Natural killer cell (primary cell): ENCODE data around the gene ANKRD44. TPM values are rescaled to one million over a fixed set of nuclear protein-coding genes. Genes with fewer than 3 reads are reported as not detected.
A peak's percentile ranks its signal among the peaks of the same experiment; 100 is the strongest.

Experiments
- ATAC-seq, 3 donors: fragments of 150-1000 bp in 2 of 3; fragments of 200-7000 bp in 1 of 3; cut with Tn5 transposase; 1 replicate in 1 of 3; 2 replicates in 2 of 3; pipeline ENCODE4 v1.10.0; 2021; ENCODE audit warnings: mild to moderate bottlenecking in 2 of 3, moderate library complexity in 2 of 3
- DNase-seq, 2 donors: peaks; one replicate each; pipeline versions ENCODE4 v3.0.0 to v3.0.0-alpha.2; 2013 to 2021; ENCODE audit warnings: mixed read lengths in 1 of 2
- H3K27ac ChIP-seq: one replicate; pipeline ENCODE4 v1.5.1; 2013; ENCODE audit warnings: mild to moderate bottlenecking, low read length
- H3K27me3 ChIP-seq: one replicate; pipeline ENCODE4 v1.6.1; 2013; ENCODE audit warnings: low read length; ENCODE audit not compliant: control insufficient read depth, insufficient read depth
- H3K36me3 ChIP-seq: one replicate; pipeline ENCODE4 v1.6.1; 2013; ENCODE audit warnings: low read length; ENCODE audit not compliant: control insufficient read depth, insufficient read depth
- H3K4me1 ChIP-seq: one replicate; pipeline ENCODE4 v1.6.1; 2013; ENCODE audit warnings: low read length; ENCODE audit not compliant: control insufficient read depth, insufficient read depth
- H3K4me3 ChIP-seq: one replicate; pipeline ENCODE4 v1.5.1; 2013; ENCODE audit warnings: low read length
- H3K9me3 ChIP-seq: one replicate; pipeline ENCODE4 v1.6.1; 2013; ENCODE audit warnings: low read length; ENCODE audit not compliant: control insufficient read depth, insufficient read depth
- H3K27ac Mint-ChIP-seq, 2 donors: one replicate each; pipeline ENCODE4 v1.8.0; 2022; ENCODE audit warnings: mild to moderate bottlenecking in 2 of 2, mixed read lengths in 2 of 2, moderate library complexity in 1 of 2
- H3K27me3 Mint-ChIP-seq, 2 donors: one replicate each; pipeline ENCODE4 v1.8.0; 2022; ENCODE audit warnings: low read depth in 2 of 2, mixed read lengths in 2 of 2
- H3K36me3 Mint-ChIP-seq: one replicate; pipeline ENCODE4 v1.8.0; 2022; ENCODE audit warnings: mixed read lengths
- H3K4me1 Mint-ChIP-seq, 2 donors: one replicate each; pipeline ENCODE4 v1.8.0; 2022; ENCODE audit warnings: mixed read lengths in 2 of 2
- H3K4me3 Mint-ChIP-seq: one replicate; pipeline ENCODE4 v1.8.0; 2022; ENCODE audit warnings: mild to moderate bottlenecking, moderate library complexity, mixed read lengths
- H3K9me3 Mint-ChIP-seq, 2 donors: one replicate each; pipeline ENCODE4 v1.8.0; 2022; ENCODE audit warnings: mixed read lengths in 2 of 2
- CTCF ChIP-seq: fragments of 200-600 bp; IDR thresholded peaks from one replicate; pipeline ENCODE4 v1.8.0; 2022; ENCODE audit warnings: antibody characterized with exemption
- WGBS: methylation state at CpG from one replicate; pipeline ENCODE4 v1.1.7; 2013; ENCODE audit warnings: missing lambda C conversion rate; ENCODE audit not compliant: insufficient coverage; 5-methylcytosine and 5-hydroxymethylcytosine counted together
- intact Hi-C: fragments of 100-400 bp; cut with micrococcal nuclease; formaldehyde crosslinking; loops from one replicate; pipeline ENCODE4 v1.14.2; 2022
- total RNA-seq, 4 donors: library from RNA; stranded (reverse); fragments of 120-200 nt in 1 of 4; gene quantifications; one replicate each; pipeline versions ENCODE4 v1.2.3 to v1.2.4, GENCODE V29; 2013 to 2022

Gene ANKRD44
- total RNA-seq, 3 donors from 2014 or later (not counting 1 experiment from before 2014, with no cell fraction given) = 252 to 376 (median 311) TPM

DNA sequence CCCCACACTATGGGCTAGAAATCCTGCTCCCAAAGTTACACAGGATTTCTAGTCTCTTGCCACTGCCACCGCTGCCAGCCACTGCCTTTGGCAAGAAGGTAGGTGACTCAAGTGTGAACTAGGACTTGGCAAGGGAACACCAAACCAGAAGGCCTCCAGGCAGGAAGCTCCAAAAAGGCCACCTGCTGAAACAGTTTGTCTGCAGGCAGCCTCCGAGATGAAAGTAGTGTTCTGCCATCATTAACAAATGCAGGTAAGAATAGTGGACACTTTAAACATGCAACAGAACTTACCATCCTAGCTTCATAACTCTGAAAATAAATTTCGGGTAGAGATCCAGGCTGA, 3.9 kb downstream of the ANKRD44 start:
- DNase-seq (peak in 1 of 2 donors; percentile 67), ATAC-seq (no peak)
- Mint-ChIP-seq H3K4me3 (peak overlapping the region; percentile 96), H3K27ac (peak overlapping the region; percentile 94 to 97), H3K4me1 (peaks cover 78 to 80% of the 10 kb centered on the region in 2 donors), H3K27me3 (no peaks in the 10 kb centered on the region), H3K36me3 (peaks cover 4% of the 10 kb centered on the region), H3K9me3 (no peaks in the 10 kb centered on the region)
- Histone ChIP-seq H3K36me3 (peaks cover 11% of the 10 kb centered on the region), H3K9me3 (no peaks in the 10 kb centered on the region), H3K27me3 (no peaks in the 10 kb centered on the region), H3K4me3 (peak overlapping the region; percentile 28), H3K4me1 (peaks cover 58% of the 10 kb centered on the region), H3K27ac (peak overlapping the region; percentile 98)
- 8% methylated on average over 3 of the region's 3 CpGs for WGBS
- TF ChIP-seq CTCF = no peak
- intact Hi-C loops = loop anchor here (5.0 kb wide), 1 partner anchor 1649 kb away; the partner anchor contains the start of gene SLC39A10

GRCh38 chr2:197306024-197306695, 4.4 kb downstream of the ANKRD44 start:
- peak overlapping the region; percentile 28 for H3K4me3 ChIP-seq
- ATAC-seq = no peak

DNA sequence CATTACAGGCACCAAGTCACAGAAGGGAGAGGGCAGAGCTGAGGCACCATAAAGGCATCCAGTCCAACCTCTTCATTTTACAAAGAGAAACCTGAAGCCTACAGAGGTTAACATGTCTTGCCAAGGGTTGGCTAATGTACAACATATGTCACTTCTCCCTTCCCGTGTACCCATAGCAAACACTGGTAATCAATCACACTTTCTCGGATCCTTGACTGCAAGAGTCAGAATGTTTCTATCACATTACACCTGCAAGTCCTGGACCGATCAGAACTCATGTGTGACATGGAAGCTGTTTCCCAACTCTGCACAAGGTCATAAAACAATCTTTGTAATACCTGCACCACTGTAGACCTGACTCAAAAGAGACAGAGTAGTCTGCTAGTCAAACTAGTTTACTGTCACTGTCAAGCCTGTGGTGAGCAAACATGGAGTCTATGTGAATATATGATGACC, 6.0 kb downstream of the ANKRD44 start:
- no peak for TF ChIP-seq CTCF
- H3K36me3 Mint-ChIP-seq = peaks cover 11% of the 10 kb centered on the region
- no peaks in the 10 kb centered on the region for H3K9me3 Mint-ChIP-seq
- 46% methylated on average over 3 of the region's 3 CpGs for WGBS
- Histone ChIP-seq H3K27me3 (no peaks in the 10 kb centered on the region), H3K27ac (peak overlapping the region; percentile 98), H3K9me3 (no peaks in the 10 kb centered on the region), H3K4me1 (peaks cover 62% of the 10 kb centered on the region), H3K36me3 (peaks cover 12% of the 10 kb centered on the region), H3K4me3 (no peak overlapping the region)
- no peaks in the 10 kb centered on the region for H3K27me3 Mint-ChIP-seq
- peak in 1 of 2 donors; percentile 46 for DNase-seq
- intact Hi-C loops = loop anchor here (5.0 kb wide), 1 partner anchor 1647 kb away; the partner anchor contains the start of gene SLC39A10
- peak; percentile 25 to 43 (median 34) for ATAC-seq
- H3K4me3 Mint-ChIP-seq = peak overlapping the region; percentile 78
- H3K4me1 Mint-ChIP-seq = peaks cover 91 to 92% of the 10 kb centered on the region in 2 donors
- H3K27ac Mint-ChIP-seq = peak overlapping the region; percentile 94 to 97

More at GRCh38 chr2:197306024-197306695, 4.4 kb downstream of the ANKRD44 start:
- intact Hi-C loops = loop anchor here (5.0 kb wide), 1 partner anchor 1649 kb away; the partner anchor contains the start of gene SLC39A10
- peaks cover 78 to 80% of the 10 kb centered on the region in 2 donors for H3K4me1 Mint-ChIP-seq
- DNase-seq = peak in 1 of 2 donors; percentile 25
- WGBS = 29% methylated on average over 3 of the region's 5 CpGs
- no peaks in the 10 kb centered on the region for H3K9me3 ChIP-seq
- no peaks in the 10 kb centered on the region for H3K9me3 Mint-ChIP-seq
- H3K4me1 ChIP-seq = peaks cover 55% of the 10 kb centered on the region
- H3K27ac Mint-ChIP-seq = peak overlapping the region; percentile 94 to 97
- H3K27me3 ChIP-seq = no peaks in the 10 kb centered on the region
- H3K36me3 Mint-ChIP-seq = peaks cover 9% of the 10 kb centered on the region
- H3K4me3 Mint-ChIP-seq = peak overlapping the region; percentile 96
- H3K27ac ChIP-seq = peak overlapping the region; percentile 98
- TF ChIP-seq CTCF = no peak
- H3K27me3 Mint-ChIP-seq = no peaks in the 10 kb centered on the region
- peaks cover 12% of the 10 kb centered on the region for H3K36me3 ChIP-seq
